PC-9 (cell line): Measurements from ENCODE around the gene SDC1. TPM values are rescaled to one million over a fixed set of nuclear protein-coding genes. Genes with fewer than 3 reads are reported as not detected.

ENCODE experiments used
- BruUV-seq: library from RNA; stranded (reverse); fragments of 400-500 nt; replicated peaks from 2 replicates; lab custom pipeline; 2021; lab: Mats Ljungman, UMichigan
- CTCF ChIA-PET: fragments of 300-600 bp; sonication (Branson Sonifier 250); formaldehyde crosslinking; loops from one replicate; lab custom pipeline; 2022; ENCODE audit warnings: antibody characterized with exemption; lab: Charles Lee
- POLR2A ChIA-PET: fragments of 300-600 bp; sonication (Branson Sonifier 250); formaldehyde crosslinking; loops from one replicate; lab custom pipeline; 2022; ENCODE audit warnings: antibody characterized with exemption; ENCODE audit not compliant: unreplicated experiment; lab: Charles Lee
- DNase-seq, 2 experiments: peaks; one replicate each; pipeline versions ENCODE4 v3.0.0 to v3.0.0-alpha.2; 2015 to 2022; ENCODE audit warnings: mixed read lengths in 1 of 2
- H2AFZ ChIP-seq: fragments of 200-600 bp; sonication (generic); 2 replicates; pipeline ENCODE4 v1.8.1; 2017; ENCODE audit warnings: antibody characterized with exemption
- H3F3A ChIP-seq: fragments of 200-600 bp; sonication (generic); 2 replicates; pipeline ENCODE4 v1.8.1; 2017; ENCODE audit warnings: antibody characterized with exemption, mild to moderate bottlenecking, low read depth; ENCODE audit not compliant: insufficient read depth
- H3K27ac ChIP-seq: fragments of 200-600 bp; sonication (generic); 2 replicates; pipeline ENCODE4 v1.6.1; 2016; ENCODE audit warnings: mixed run types
- H3K27me3 ChIP-seq: fragments of 200-600 bp; sonication (generic); 2 replicates; pipeline ENCODE4 v1.6.1; 2016; ENCODE audit warnings: low read depth, mixed run types; ENCODE audit not compliant: insufficient read depth
- H3K36me3 ChIP-seq: fragments of 200-600 bp; sonication (generic); 2 replicates; pipeline ENCODE4 v1.6.1; 2016; ENCODE audit warnings: low read depth, mixed run types
- H3K4me1 ChIP-seq: fragments of 200-600 bp; sonication (generic); replicated peaks from 2 replicates; pipeline ENCODE4 v1.6.1; 2016; ENCODE audit warnings: mixed run types; ENCODE audit not compliant: insufficient read depth
- H3K4me2 ChIP-seq: fragments of 200-600 bp; sonication (generic); 2 replicates; pipeline ENCODE4 v1.6.1; 2017; ENCODE audit warnings: mixed run types
- H3K4me3 ChIP-seq: fragments of 200-600 bp; sonication (generic); 2 replicates; pipeline ENCODE4 v1.6.1; 2016; ENCODE audit warnings: mixed run types
- H3K79me2 ChIP-seq: fragments of 200-600 bp; sonication (generic); 2 replicates; pipeline ENCODE4 v1.6.1; 2017; ENCODE audit warnings: low read depth, mixed run types
- H3K9me2 ChIP-seq: fragments of 200-600 bp; sonication (generic); 2 replicates; pipeline ENCODE4 v1.8.1; 2017; ENCODE audit warnings: mild to moderate bottlenecking; ENCODE audit not compliant: insufficient read depth
- H3K9me3 ChIP-seq: fragments of 200-600 bp; sonication (generic); 2 replicates; pipeline ENCODE4 v1.8.1; 2016; ENCODE audit warnings: low read depth; ENCODE audit not compliant: insufficient read depth
- H4K20me1 ChIP-seq: fragments of 200-600 bp; sonication (generic); 2 replicates; pipeline ENCODE4 v1.8.1; 2017; ENCODE audit not compliant: insufficient read depth
- CTCF ChIP-seq: fragments of 200-600 bp; sonication (generic); conservative IDR thresholded peaks from 2 replicates; pipeline ENCODE4 v1.6.1; 2017; ENCODE audit warnings: mixed run types, antibody characterized with exemption, mild to moderate bottlenecking, moderate library complexity
- EZH2 ChIP-seq: fragments of 200-600 bp; sonication (generic); IDR thresholded peaks from 2 replicates; pipeline ENCODE4 v1.8.0; 2017; ENCODE audit warnings: antibody characterized with exemption, low read depth
- intact Hi-C: fragments of 100-400 bp; cut with micrococcal nuclease; formaldehyde crosslinking; loops from one replicate; pipeline ENCODE4 v1.10.0; 2022; ENCODE audit not compliant: unreplicated experiment
- total RNA-seq: library from RNA; stranded (reverse); gene quantifications from 2 replicates; pipeline ENCODE4 v1.2.3, GENCODE V29; 2021

SDC1 gene
- total RNA-seq, 1 experiment from 2014 or later = 128 TPM

- Histone ChIP-seq H4K20me1 (no peaks in the 10 kb centered on the region), H3K36me3 (no peaks in the 10 kb centered on the region), H2AFZ (no peak overlapping the region), H3K27ac (no peak overlapping the region), H3F3A (peaks cover 24% of the 10 kb centered on the region), H3K4me2 (no peak overlapping the region), H3K4me3 (no peak overlapping the region), H3K4me1 (peaks cover 26% of the 10 kb centered on the region), H3K9me3 (no peaks in the 10 kb centered on the region), H3K79me2 (no peaks in the 10 kb centered on the region), H3K27me3 (no peaks in the 10 kb centered on the region), H3K9me2 (no peaks in the 10 kb centered on the region)
- TF ChIP-seq CTCF (no peak), EZH2 (no peak)
- no peak for DNase-seq
- POLR2A ChIA-PET = no interaction called here
- intact Hi-C loops = no loop called here
- no TSS peak for BruUV-seq
- CTCF ChIA-PET = interaction anchor here (0.6 kb wide), 2 partner anchors 10 to 55 kb away, joined by 3 read pairs; no protein-coding TSS in a partner anchor
Observed at GRCh38 chr2:20150806-20151571, 73.9 kb downstream of the SDC1 start.

Other genes starting within 250 kb of the SDC1 start
- gene WDR35, start 235.0 kb downstream of the SDC1 start, total RNA-seq = 7.4 and 8.2 TPM in 2 replicates
- gene MATN3, start 212.5 kb downstream of the SDC1 start, total RNA-seq = 1.0 and 1.9 TPM in 2 replicates
- gene LAPTM4A, start 173.5 kb downstream of the SDC1 start, total RNA-seq = 96.6 and 125 TPM in 2 replicates
- gene PUM2, start 125.7 kb upstream of the SDC1 start, total RNA-seq = 93.3 and 99.3 TPM in 2 replicates
- gene RHOB, start 221.9 kb upstream of the SDC1 start, total RNA-seq = 39.3 and 44.4 TPM in 2 replicates